DLD1 (cell line): ENCODE data around the gene PRH2.

ENCODE experiments used
- in situ Hi-C: cut with HindIII; loops from 2 replicates; pipeline ENCODE4 v1.10.0; 2017; ENCODE audit warnings: low sequenced_read_pairs

The PRH2 gene

DNA sequence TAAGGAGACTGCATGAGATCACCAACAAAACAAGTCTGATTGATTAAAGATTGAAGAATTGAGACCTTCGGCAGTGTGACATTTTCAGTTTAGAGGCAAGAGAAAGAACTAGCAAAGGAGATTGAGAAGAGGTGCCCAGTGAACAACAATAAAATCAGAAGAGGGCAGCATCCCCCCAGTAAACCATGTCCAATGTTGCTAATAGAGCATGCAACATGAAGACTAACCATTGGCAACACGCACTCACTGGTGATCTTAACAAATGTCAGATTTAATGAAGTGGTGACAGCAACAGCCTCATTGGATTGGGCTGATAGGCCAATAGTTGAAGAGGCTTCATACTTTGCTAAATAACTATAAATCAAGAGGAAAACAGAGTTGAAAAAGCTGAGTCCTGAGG is 30.8 kb downstream of the PRH2 start:
- in situ Hi-C loops = no loop called here

- in situ Hi-C loops = no loop called here
Observed at GRCh38 chr12:10960211-10960610, 31.2 kb downstream of the PRH2 start.

DNA sequence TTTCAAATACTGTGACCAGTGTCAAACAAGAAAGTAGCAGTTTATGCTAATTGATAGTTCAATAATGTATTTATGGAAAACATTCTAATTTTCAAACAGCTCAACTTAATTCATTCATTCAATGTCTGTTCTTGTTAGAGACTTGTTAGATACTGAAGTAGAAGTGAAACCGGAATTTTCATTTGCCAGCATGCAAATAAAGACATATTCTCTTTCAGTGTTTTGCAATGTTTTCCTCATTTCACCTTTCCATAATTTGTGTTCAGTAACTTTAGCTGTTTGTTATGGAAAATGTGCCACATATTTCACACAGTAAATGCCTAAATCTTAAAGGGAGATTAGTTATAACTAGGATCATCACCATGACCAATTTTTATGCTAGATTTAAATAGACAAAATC is 36.4 kb downstream of the PRH2 start:
- in situ Hi-C loops = no loop called here

GRCh38 chr12:10966314-10966713 is 37.3 kb downstream of the PRH2 start:
- in situ Hi-C loops = no loop called here

DNA sequence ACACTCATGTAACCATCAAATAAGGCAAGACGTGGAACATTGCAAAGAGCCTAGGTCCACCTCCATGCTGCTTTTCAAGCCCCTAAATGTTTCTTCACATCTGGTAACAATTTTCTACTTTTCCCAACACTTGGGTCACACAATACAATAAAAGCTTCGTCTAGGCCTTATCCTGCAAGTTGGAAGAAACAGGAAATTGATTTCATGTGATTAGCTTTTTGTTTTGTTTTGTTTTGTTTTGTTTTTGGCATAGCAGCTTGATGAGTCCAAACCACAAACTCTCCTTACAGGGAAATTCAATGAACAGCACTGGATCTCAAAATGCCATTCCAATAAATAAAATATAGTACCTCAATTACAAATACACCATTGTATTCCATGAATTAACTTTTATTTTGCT is 38.4 kb downstream of the PRH2 start:
- in situ Hi-C loops = no loop called here

DNA sequence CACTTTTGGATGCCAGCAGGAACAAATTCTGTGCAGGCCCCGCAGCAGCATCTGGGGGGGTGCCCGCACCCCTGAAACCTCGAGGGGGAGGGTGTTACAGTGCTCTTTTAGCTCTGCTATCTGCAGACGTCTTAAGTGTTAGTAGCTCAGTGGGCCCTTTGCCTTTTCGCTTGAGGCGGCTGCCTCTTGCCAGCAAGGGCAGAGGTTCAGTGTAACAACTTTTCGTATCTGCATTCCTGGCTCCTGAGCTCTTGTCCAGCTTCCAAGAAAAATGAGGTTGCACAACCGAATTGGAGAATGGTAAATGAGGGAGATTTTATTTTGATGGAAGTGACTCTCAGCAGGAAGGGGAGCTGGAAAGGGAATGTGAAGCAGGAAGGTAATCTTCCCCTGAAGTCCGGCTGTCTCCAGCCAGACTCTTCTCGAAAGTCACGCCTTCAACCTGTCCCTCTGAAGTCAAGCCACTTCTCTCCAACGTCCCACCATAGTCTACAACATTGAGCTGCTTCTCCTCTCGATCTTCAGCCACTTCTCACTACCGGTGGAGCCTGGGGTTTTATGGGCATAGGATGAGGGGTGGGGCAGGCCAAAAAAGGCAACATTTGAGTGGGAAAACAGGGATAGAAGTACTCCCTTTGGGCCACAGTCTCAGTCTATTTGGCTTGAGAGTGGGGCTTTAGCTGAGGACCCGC is 39.9 kb downstream of the PRH2 start:
- in situ Hi-C loops = no loop called here

DNA sequence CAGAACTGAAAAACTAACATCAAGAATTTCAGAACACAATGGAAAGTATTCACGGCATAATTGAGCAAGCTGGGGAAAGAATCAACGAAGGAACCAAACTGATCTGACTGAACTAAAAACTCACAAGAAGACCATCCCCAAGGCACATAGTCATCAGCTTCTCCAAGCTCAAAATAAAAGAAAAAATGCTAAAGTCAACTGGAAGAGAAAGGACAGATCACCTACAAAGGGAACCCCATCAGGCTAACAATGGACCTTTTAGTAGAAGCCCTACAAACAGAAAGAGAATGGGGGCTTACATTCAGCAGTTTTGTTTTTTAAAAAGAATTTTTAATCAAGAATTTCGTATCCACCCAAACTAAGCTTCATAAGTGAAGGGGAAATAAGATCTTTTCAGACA is 45.9 kb downstream of the PRH2 start:
- in situ Hi-C loops = no loop called here

DNA sequence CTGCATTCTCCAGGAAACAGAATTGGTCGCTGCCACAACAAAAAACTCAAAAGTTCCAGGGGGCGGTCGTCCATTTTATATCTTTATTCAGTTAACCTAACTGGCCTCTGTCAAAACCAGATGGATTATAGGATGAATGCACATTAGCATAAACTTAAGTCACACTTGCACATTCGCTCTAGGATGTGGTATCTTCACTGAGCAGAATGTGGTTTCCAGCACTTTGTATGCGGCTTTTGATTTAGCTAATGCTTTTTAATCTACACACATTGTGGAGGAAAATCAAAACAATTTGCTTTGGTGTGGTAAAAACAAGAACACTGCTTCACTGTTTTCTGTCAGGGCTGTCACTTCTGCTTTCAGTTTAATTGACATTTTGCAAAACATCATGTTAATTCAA is 53.2 kb downstream of the PRH2 start:
- in situ Hi-C loops = no loop called here
